Activated CD8-positive, alpha-beta T cell treated with anti-CD3 and anti-CD28 coated beads for 36 hours (primary cell): ENCODE measurements around the gene PGAP6. TPM values are rescaled to one million over a fixed set of nuclear protein-coding genes. Genes with fewer than 3 reads are reported as not detected.

Experiments
- ATAC-seq: fragments of 200-7000 bp; cut with Tn5 transposase; one replicate; pipeline ENCODE4 v1.10.0; 2021; ENCODE audit warnings: mild to moderate bottlenecking, moderate library complexity
- CTCF ChIA-PET: fragments of 350-600 bp; sonication (Branson Sonifier 250); formaldehyde crosslinking; loops from one replicate; lab custom pipeline; 2021; ENCODE audit warnings: antibody characterized with exemption; lab: Charles Lee
- POLR2A ChIA-PET: fragments of 350-600 bp; sonication (Branson Sonifier 250); formaldehyde crosslinking; loops from one replicate; lab custom pipeline; 2021; ENCODE audit warnings: antibody characterized with exemption; lab: Charles Lee
- DNase-seq: peaks from one replicate; pipeline ENCODE4 v3.0.0-alpha.2; 2020
- H3K27ac Mint-ChIP-seq: one replicate; pipeline ENCODE4 v1.8.0; 2021; ENCODE audit warnings: mild to moderate bottlenecking, mixed read lengths
- H3K27me3 Mint-ChIP-seq: one replicate; pipeline ENCODE4 v1.8.0; 2021; ENCODE audit warnings: mixed read lengths
- H3K36me3 Mint-ChIP-seq: one replicate; pipeline ENCODE4 v1.8.0; 2021; ENCODE audit warnings: low read depth, mixed read lengths
- H3K4me1 Mint-ChIP-seq: one replicate; pipeline ENCODE4 v1.8.0; 2021; ENCODE audit warnings: low read depth, mixed read lengths
- H3K4me3 Mint-ChIP-seq: one replicate; pipeline ENCODE4 v1.8.0; 2021; ENCODE audit warnings: mild to moderate bottlenecking, moderate library complexity, mixed read lengths
- H3K9me3 Mint-ChIP-seq: one replicate; pipeline ENCODE4 v1.8.0; 2021; ENCODE audit warnings: mixed read lengths
- intact Hi-C: fragments of 100-400 bp; cut with micrococcal nuclease; formaldehyde crosslinking; loops from one replicate; pipeline ENCODE4 v1.10.0; 2022
- total RNA-seq, 2 experiments: library from RNA; stranded (reverse); gene quantifications; one replicate each; pipeline ENCODE4 v1.2.3, GENCODE V29; 2021
- TF ChIP-seq, protein P1 (sequence below): fragments of 200-600 bp; IDR thresholded peaks from one replicate; pipeline ENCODE4 v1.8.0; 2022; ENCODE audit warnings: antibody characterized with exemption, mild to moderate bottlenecking

PGAP6 gene
- total RNA-seq, 2 experiments from 2014 or later = 21.9 to 24.8 TPM

DNA sequence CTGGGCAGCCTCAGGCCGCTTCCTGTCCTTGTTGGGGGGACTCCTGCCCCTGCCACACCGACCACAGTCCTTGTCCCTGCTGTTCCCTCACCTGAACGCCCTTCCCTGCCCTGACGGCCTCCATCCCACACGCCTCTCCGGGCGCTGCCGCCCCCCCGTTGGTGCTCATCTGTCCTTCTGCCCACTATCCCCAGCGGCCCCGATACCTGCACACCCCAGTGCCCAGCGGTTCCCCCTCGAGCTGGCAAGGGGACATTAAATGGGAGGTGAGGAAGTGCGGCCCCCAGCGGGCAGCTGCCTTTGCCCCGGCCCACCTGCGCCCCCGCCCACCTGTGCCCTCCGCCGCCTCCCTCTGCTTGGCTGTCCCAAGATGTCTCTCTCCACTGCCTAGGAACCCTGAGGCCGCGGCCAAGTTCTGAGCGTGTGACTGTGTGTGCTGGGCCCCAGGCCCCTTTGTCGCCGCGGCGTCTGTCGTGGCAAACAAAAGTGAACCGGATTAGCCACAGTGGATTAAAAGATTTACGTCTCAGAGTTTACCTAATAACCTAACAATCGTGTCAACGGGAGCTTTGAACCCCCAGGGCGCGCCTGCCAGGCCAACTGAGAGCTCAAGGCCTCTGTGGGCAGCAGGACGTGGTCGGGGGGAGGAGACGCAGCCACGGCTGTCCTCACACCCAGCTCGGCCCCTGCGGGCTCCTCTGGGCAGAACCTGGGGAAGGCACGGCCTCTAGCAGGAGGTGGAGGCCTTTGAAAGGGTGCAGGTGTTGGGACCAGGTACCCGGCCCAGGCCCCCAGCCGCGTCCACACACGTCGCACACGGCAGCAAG, 21.7 kb downstream of the PGAP6 start:
- no peaks in the 10 kb centered on the region for H3K9me3 Mint-ChIP-seq
- H3K4me3 Mint-ChIP-seq = no peak overlapping the region
- POLR2A ChIA-PET = no interaction called here
- no peak for ATAC-seq
- TF ChIP-seq, protein P1, sequence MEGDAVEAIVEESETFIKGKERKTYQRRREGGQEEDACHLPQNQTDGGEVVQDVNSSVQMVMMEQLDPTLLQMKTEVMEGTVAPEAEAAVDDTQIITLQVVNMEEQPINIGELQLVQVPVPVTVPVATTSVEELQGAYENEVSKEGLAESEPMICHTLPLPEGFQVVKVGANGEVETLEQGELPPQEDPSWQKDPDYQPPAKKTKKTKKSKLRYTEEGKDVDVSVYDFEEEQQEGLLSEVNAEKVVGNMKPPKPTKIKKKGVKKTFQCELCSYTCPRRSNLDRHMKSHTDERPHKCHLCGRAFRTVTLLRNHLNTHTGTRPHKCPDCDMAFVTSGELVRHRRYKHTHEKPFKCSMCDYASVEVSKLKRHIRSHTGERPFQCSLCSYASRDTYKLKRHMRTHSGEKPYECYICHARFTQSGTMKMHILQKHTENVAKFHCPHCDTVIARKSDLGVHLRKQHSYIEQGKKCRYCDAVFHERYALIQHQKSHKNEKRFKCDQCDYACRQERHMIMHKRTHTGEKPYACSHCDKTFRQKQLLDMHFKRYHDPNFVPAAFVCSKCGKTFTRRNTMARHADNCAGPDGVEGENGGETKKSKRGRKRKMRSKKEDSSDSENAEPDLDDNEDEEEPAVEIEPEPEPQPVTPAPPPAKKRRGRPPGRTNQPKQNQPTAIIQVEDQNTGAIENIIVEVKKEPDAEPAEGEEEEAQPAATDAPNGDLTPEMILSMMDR = no peak
- H3K36me3 Mint-ChIP-seq = no peaks in the 10 kb centered on the region
- DNase-seq = no peak
- no peak overlapping the region for H3K27ac Mint-ChIP-seq
- CTCF ChIA-PET = no interaction called here
- no peaks in the 10 kb centered on the region for H3K27me3 Mint-ChIP-seq
- H3K4me1 Mint-ChIP-seq = peaks cover 11% of the 10 kb centered on the region
- intact Hi-C loops = loop anchor here (10.0 kb wide), 1 partner anchor 125 kb away; the partner anchor contains the start of gene FAM234A

DNA sequence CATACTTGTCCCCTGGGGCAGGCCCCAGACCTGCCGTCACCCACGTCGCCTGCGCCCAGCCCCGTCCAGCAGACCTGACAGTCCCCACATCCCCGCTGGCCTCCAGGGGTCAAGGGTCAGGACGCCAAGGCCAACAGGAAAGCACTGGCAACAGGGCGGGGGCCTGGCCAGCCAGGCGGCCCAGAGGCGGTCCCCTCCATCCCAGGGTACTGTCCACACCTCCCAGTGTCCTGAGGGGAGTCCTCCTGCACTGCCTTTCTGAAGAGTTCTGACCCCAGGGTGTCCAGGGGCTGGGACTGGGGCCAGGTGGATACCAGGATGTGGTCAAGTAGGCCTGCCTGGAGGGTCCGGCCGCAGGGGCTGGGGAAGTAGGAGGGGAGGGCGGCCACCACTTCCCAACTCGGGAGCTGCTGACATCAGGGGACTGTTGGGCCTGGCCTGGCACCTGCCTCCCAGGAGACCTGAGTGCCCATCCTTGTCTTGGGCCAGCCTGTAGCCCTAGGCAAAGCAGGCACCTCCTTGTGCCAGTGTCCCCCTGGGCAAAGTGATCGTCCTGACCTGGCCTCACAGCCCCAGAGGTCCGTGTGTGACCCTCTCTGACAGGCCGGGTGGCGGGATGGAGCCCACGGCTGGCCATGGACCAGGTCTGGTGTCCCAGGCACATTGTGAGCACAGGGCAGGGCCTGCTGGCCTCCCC, 22.6 kb downstream of the PGAP6 start:
- DNase-seq = no peak
- Mint-ChIP-seq H3K4me1 (peaks cover 16% of the 10 kb centered on the region), H3K27me3 (no peaks in the 10 kb centered on the region), H3K27ac (no peak overlapping the region), H3K4me3 (no peak overlapping the region), H3K36me3 (no peaks in the 10 kb centered on the region), H3K9me3 (no peaks in the 10 kb centered on the region)
- TF ChIP-seq, protein P1 = no peak
- CTCF ChIA-PET = no interaction called here
- POLR2A ChIA-PET = no interaction called here
- intact Hi-C loops = loop anchor here (10.0 kb wide), 1 partner anchor 124 kb away; the partner anchor contains the start of gene FAM234A
- ATAC-seq = no peak

DNA sequence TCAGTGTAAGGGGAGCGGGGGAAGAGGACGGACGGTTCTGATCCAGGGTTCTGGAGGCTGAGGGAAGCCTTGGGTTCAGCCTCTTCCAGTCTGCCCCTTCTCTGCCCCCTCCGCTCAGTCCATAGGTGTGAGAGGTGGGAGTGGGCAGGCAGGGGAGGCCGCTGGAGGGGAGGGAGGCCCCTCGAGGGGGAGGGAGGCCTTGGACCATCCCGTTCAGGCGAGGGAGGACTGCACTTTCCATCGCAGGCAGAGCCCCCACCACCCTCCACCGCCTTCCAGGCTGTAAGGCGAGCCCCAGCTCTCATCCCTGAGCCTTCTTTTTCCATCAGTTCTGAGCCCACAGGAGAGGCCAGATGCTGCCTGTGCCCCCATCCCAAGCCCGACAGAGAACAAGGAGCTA, 25.0 kb downstream of the PGAP6 start:
- Mint-ChIP-seq H3K4me1 (peaks cover 19% of the 10 kb centered on the region), H3K27me3 (no peaks in the 10 kb centered on the region), H3K36me3 (no peaks in the 10 kb centered on the region), H3K27ac (no peak overlapping the region), H3K4me3 (no peak overlapping the region), H3K9me3 (no peaks in the 10 kb centered on the region)
- POLR2A ChIA-PET = no interaction called here
- intact Hi-C loops = loop anchor here (10.0 kb wide), 1 partner anchor 122 kb away; the partner anchor contains the start of gene FAM234A
- ATAC-seq (no peak), DNase-seq (no peak)
- CTCF ChIA-PET = interaction anchor here (0.9 to 1.8 kb wide), 3 partner anchors 239 to 291 kb away, joined by 3 to 6 read pairs (median 5); no protein-coding TSS in a partner anchor
- TF ChIP-seq, protein P1 = no peak

DNA sequence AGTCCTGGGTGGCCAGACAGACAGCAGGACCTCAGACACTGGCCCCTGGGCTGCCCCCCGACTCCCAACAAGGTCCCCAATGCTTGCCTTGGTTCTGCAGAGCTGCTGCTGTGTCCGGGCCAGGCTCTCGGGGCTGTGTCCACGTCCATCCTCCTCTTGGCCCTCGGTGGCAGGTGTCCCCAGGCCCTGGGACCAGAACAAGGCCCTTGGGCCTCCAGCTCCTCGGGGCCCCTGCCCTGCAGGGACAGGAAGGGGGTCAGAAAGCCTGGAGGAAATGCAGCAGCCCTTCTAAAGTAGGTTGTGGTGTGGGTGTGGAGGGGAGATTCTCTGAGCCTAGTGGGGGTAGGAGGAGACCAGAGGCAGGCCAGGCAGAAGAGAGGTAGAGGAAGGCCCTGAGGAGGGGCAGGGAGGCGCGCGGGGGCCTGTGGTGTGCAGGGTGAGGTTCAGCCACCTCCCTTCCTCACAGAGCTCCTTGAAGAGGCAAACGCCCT, 26.8 kb downstream of the PGAP6 start:
- TF ChIP-seq, protein P1 = no peak
- ChIA-PET POLR2A (interaction anchor here (1.0 to 1.3 kb wide), 3 partner anchors 10 to 149 kb away, joined by 3 to 5 read pairs (median 3); no protein-coding TSS in a partner anchor), CTCF (interaction anchor here (1.0 kb wide), 2 partner anchors 238 to 248 kb away, joined by 3 read pairs; no protein-coding TSS in a partner anchor)
- Mint-ChIP-seq H3K36me3 (peaks cover 10% of the 10 kb centered on the region), H3K4me1 (peaks cover 30% of the 10 kb centered on the region), H3K4me3 (peak overlapping the region; percentile 40), H3K9me3 (no peaks in the 10 kb centered on the region), H3K27ac (peak overlapping the region; percentile 83), H3K27me3 (no peaks in the 10 kb centered on the region)
- ATAC-seq (no peak), DNase-seq (peak; percentile 59)
- intact Hi-C loops = loop anchor here (10.0 kb wide), 1 partner anchor 120 kb away; the partner anchor contains the start of gene FAM234A
